Fibroblast of lung (primary cell): ENCODE results near the gene ZDHHC8. TPM values are rescaled to one million over a fixed set of nuclear protein-coding genes. Genes with fewer than 3 reads are reported as not detected.

Source experiments
- DNase-seq, 2 donors: peaks; one replicate each; pipeline versions ENCODE4 v3.0.0 to v3.0.0-alpha.2; 2010; ENCODE audit warnings: low read depth in 2 of 2
- H2AFZ ChIP-seq: 2 replicates; pipeline ENCODE4 v1.5.1; 2012; ENCODE audit warnings: low read length, control low read depth, inconsistent platforms
- H3K27ac ChIP-seq: 2 replicates; pipeline ENCODE4 v1.5.1; 2011; ENCODE audit warnings: low read length, control low read depth; ENCODE audit not compliant: insufficient read depth
- H3K27me3 ChIP-seq: 2 replicates; pipeline ENCODE4 v1.5.1; 2011; ENCODE audit warnings: mild to moderate bottlenecking, low read length; ENCODE audit not compliant: control insufficient read depth, insufficient read depth
- H3K36me3 ChIP-seq: 2 replicates; pipeline ENCODE4 v1.5.1; 2011; ENCODE audit warnings: low read length; ENCODE audit not compliant: control insufficient read depth, insufficient read depth
- H3K4me1 ChIP-seq: 2 replicates; pipeline ENCODE4 v1.5.1; 2011; ENCODE audit warnings: low read length; ENCODE audit not compliant: control insufficient read depth, insufficient read depth; ENCODE audit errors: extremely low read depth
- H3K4me2 ChIP-seq: 2 replicates; pipeline ENCODE4 v1.5.1; 2011; ENCODE audit warnings: low read length, control low read depth; ENCODE audit not compliant: insufficient read depth; ENCODE audit errors: extremely low read depth
- H3K4me3 ChIP-seq, 4 experiments: fragments of 200-600 bp in 1 of 4; sonication (generic) in 1 of 4; replicated peaks in 1 of 4; 2 replicates each; pipeline ENCODE4 v1.5.1; 2011 to 2016; ENCODE audit warnings: low read length in 4 of 4, low read depth in 3 of 4, mild to moderate bottlenecking in 3 of 4, control low read depth in 2 of 4, inconsistent platforms in 1 of 4, mixed read lengths in 1 of 4; ENCODE audit not compliant: insufficient read depth in 1 of 4; ENCODE audit errors: control extremely low read depth in 1 of 4
- H3K79me2 ChIP-seq: 2 replicates; pipeline ENCODE4 v1.5.1; 2012; ENCODE audit warnings: mild to moderate bottlenecking, low read length, inconsistent platforms; ENCODE audit not compliant: control insufficient read depth, insufficient read depth
- H3K9ac ChIP-seq: 2 replicates; pipeline ENCODE4 v1.5.1; 2011; ENCODE audit warnings: mild to moderate bottlenecking, low read length, control low read depth; ENCODE audit not compliant: insufficient read depth
- H3K9me3 ChIP-seq: 2 replicates; pipeline ENCODE4 v1.5.1; 2012; ENCODE audit warnings: low read depth, low read length; ENCODE audit not compliant: control insufficient read depth, insufficient read depth
- H4K20me1 ChIP-seq: 2 replicates; pipeline ENCODE4 v1.5.1; 2011; ENCODE audit warnings: low read length; ENCODE audit not compliant: control insufficient read depth, insufficient read depth; ENCODE audit errors: extremely low read depth
- CTCF ChIP-seq, 2 donors: IDR thresholded peaks in 1 of 2; conservative IDR thresholded peaks in 1 of 2; 1 replicate in 1 of 2; 2 replicates in 1 of 2; pipeline ENCODE4 v1.5.1; 2011 to 2012; ENCODE audit warnings: low read length in 2 of 2, control low read depth in 1 of 2, inconsistent platforms in 1 of 2, low read depth in 1 of 2, mild to moderate bottlenecking in 1 of 2
- EZH2 ChIP-seq: IDR thresholded peaks from 2 replicates; pipeline ENCODE4 v1.5.1; 2012; ENCODE audit warnings: low read length, control low read depth, mild to moderate bottlenecking; ENCODE audit errors: missing control alignments
- polyA plus RNA-seq, 2 donors: library from polyadenylated mRNA; depleted of rRNA in 1 of 2; stranded (reverse) in 1 of 2; unstranded in 1 of 2; fragments of >200 nt; gene quantifications; 2 replicates each; pipeline ENCODE4 v1.2.1, GENCODE V29; 2011 to 2012; ENCODE audit warnings: missing spikeins in 1 of 2
- total RNA-seq: library from RNA; depleted of rRNA; stranded (reverse); fragments of >200 nt; gene quantifications from 2 replicates; pipeline ENCODE4 v1.2.1, GENCODE V29; 2014

ZDHHC8 gene
- total and polyA plus RNA-seq, 2 donors (not counting 1 experiment from before 2014, with no cell fraction given): 6.6 to 26.2 TPM

GRCh38 chr22:20107471-20107901, 24.1 kb upstream of the ZDHHC8 start:
- no peak overlapping the region for H3K4me2 ChIP-seq
- no peak overlapping the region for H3K9ac ChIP-seq
- H3K4me3 ChIP-seq: no peak overlapping the region
- peaks cover 21% of the 10 kb centered on the region for H3K79me2 ChIP-seq
- peaks cover 50% of the 10 kb centered on the region for H3K36me3 ChIP-seq
- H3K9me3 ChIP-seq: no peaks in the 10 kb centered on the region
- DNase-seq: no peak
- no peaks in the 10 kb centered on the region for H3K4me1 ChIP-seq
- no peak overlapping the region for H2AFZ ChIP-seq
- no peak overlapping the region for H3K27ac ChIP-seq
- TF ChIP-seq CTCF (conservative IDR thresholded peaks at IDR 0.05 in 1 of 2, IDR thresholded peaks at IDR 0.05 in 1 of 2; ENCODE audit: low read depth in 1 of 2, low read length in 2 of 2): no peak
- no peaks in the 10 kb centered on the region for H3K27me3 ChIP-seq
- H4K20me1 ChIP-seq: no peaks in the 10 kb centered on the region

DNA sequence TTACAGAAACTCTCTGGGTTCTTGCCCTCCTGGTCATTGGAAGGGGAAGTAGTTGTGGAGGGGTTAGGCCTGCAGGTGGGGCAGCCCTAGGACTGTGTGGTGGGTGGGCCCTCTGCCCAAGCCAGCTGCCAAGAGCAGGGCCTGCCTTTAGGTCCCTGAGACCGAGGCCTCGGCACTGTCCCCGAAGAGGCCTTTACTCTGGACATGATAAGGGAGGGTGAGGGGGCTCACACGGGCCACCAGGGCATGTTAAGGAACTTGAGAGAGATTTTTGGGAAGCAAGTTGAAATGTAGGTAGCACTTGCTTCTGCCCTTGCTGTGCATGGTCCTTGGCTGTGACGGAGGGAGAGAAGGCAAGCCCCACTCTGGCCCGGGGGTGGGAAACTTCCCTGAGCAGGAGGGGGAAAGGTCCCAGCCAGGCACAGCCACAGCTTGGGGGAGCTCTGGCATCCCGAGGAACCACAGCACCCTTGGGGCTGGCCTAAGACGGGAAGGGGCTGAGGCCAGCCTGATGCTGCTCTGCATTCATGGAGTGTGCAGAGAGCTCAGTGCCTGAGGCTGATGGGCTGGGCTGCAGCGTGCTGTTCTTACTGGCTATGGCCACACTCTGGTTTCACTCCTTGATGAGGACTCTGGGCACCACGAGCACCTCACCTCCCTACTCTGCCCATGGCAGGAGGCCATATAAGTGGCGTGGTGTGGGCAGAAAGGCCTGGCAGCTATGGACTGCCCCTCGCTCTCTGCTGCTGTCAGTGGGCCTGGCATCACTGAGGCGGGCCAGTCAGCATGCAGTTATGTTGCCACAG, 23.4 kb upstream of the ZDHHC8 start:
- Histone ChIP-seq H3K9ac (no peak overlapping the region), H3K36me3 (peaks cover 51% of the 10 kb centered on the region), H3K4me1 (no peaks in the 10 kb centered on the region), H4K20me1 (no peaks in the 10 kb centered on the region), H3K27ac (no peak overlapping the region), H3K79me2 (peaks cover 19% of the 10 kb centered on the region), H3K27me3 (no peaks in the 10 kb centered on the region), H2AFZ (no peak overlapping the region), H3K4me3 (no peak overlapping the region), H3K4me2 (no peak overlapping the region), H3K9me3 (no peaks in the 10 kb centered on the region)
- no peak for DNase-seq
- TF ChIP-seq EZH2: no peak
- TF ChIP-seq CTCF (conservative IDR thresholded peaks at IDR 0.05 in 1 of 2, IDR thresholded peaks at IDR 0.05 in 1 of 2; ENCODE audit: low read depth in 1 of 2, low read length in 2 of 2): no peak

DNA sequence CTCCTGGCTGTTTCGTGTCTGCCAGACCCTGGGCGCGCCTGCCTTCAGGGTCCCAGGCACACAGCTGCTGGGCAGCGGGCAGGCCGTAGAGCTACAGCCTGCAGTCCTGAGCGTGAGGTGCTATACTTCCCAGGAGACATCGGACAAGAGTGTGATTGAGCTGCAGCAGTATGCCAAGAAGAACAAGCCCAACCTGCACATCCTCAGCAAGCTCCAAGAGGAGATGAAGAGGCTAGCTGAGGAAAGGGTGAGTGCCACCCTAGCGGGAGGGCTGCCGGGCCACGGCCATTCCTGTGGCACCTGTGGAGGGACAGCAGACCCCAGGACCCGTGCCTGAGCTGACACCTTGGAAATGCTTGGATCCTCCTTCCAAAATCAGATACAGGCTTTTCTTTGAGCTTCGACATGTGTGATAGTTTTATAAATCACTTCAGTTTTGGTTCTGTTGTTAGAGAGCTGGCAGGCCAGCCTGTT, 22.8 kb upstream of the ZDHHC8 start:
- TF ChIP-seq CTCF (conservative IDR thresholded peaks at IDR 0.05 in 1 of 2, IDR thresholded peaks at IDR 0.05 in 1 of 2; ENCODE audit: low read depth in 1 of 2, low read length in 2 of 2): no peak
- no peak overlapping the region for H2AFZ ChIP-seq
- no peak overlapping the region for H3K27ac ChIP-seq
- no peaks in the 10 kb centered on the region for H3K27me3 ChIP-seq
- peaks cover 13% of the 10 kb centered on the region for H3K79me2 ChIP-seq
- no peak overlapping the region for H3K4me3 ChIP-seq
- H3K4me1 ChIP-seq: no peaks in the 10 kb centered on the region
- H3K36me3 ChIP-seq: peaks cover 55% of the 10 kb centered on the region
- no peak for DNase-seq
- no peak overlapping the region for H3K9ac ChIP-seq
- no peaks in the 10 kb centered on the region for H4K20me1 ChIP-seq
- H3K9me3 ChIP-seq: no peaks in the 10 kb centered on the region
- no peak overlapping the region for H3K4me2 ChIP-seq
